GM19324 (cell line): Measurements from ENCODE around the gene SKIC8.

Experiments used
- ATAC-seq: cut with Tn5 transposase; IDR thresholded peaks from one replicate; pipeline ENCODE4 v1.9.1; 2021; ENCODE audit warnings: mild to moderate bottlenecking, moderate library complexity; ENCODE audit not compliant: unreplicated experiment, low FRiP score

Gene SKIC8

GRCh38 chr15:78299101-78299930 is at the start of gene SKIC8:
Gene SKIC8 (minus strand): TSS chr15:78299609. CDS start chr15:78295686, 3,923 bp downstream.
- peak; percentile 79 for ATAC-seq

GRCh38 chr15:78347586-78348543 is 48.5 kb upstream of the SKIC8 start:
- ATAC-seq, result no peak

- ATAC-seq, result no peak
These were observed 46.2 kb upstream of the SKIC8 start for GRCh38 chr15:78345396-78346125.

GRCh38 chr15:78343276-78344060 is 44.1 kb upstream of the SKIC8 start:
- ATAC-seq, result no peak

GRCh38 chr15:78342021-78342420 is 42.6 kb upstream of the SKIC8 start:
- ATAC-seq, result no peak

GRCh38 chr15:78341057-78341987 is 41.9 kb upstream of the SKIC8 start:
- no peak for ATAC-seq

- no peak for ATAC-seq
These were observed 41.0 kb upstream of the SKIC8 start, which contains the start of gene CRABP1 for GRCh38 chr15:78340231-78341056. Gene CRABP1 (plus strand): TSS chr15:78340353. CDS start chr15:78340429, 76 bp downstream.

GRCh38 chr15:78339559-78339958 is 40.1 kb upstream of the SKIC8 start:
- ATAC-seq, result no peak

GRCh38 chr15:78338781-78339180 is 39.4 kb upstream of the SKIC8 start:
- no peak for ATAC-seq

GRCh38 chr15:78335985-78336384 is 36.6 kb upstream of the SKIC8 start:
- no peak for ATAC-seq

GRCh38 chr15:78334845-78335244 is 35.4 kb upstream of the SKIC8 start:
- ATAC-seq, result no peak

GRCh38 chr15:78329625-78330024 is 30.2 kb upstream of the SKIC8 start:
- no peak for ATAC-seq

- ATAC-seq, result no peak
These were observed 28.1 kb upstream of the SKIC8 start for GRCh38 chr15:78327466-78327865.

GRCh38 chr15:78325092-78325843 is 25.9 kb upstream of the SKIC8 start:
- ATAC-seq, result no peak

GRCh38 chr15:78324144-78324543 is 24.7 kb upstream of the SKIC8 start:
- ATAC-seq, result no peak

GRCh38 chr15:78323693-78324092 is 24.3 kb upstream of the SKIC8 start:
- no peak for ATAC-seq
